Endothelial cell of umbilical vein (primary cell): ENCODE measurements around the gene SLC28A1. TPM values are rescaled to one million over a fixed set of nuclear protein-coding genes. Genes with fewer than 3 reads are reported as not detected.

Experiments used
- BruUV-seq: library from RNA; stranded (reverse); fragments of 400-500 nt; replicated peaks from 2 replicates; lab custom pipeline; 2021; lab: Mats Ljungman, UMichigan
- CTCF ChIA-PET: fragments of 300-600, 350-600 bp; sonication (Branson Sonifier 250); formaldehyde crosslinking; loops from one replicate; lab custom pipeline; 2021; ENCODE audit warnings: antibody characterized with exemption, inconsistent platforms; lab: Charles Lee
- POLR2A ChIA-PET: fragments of 300-600, 350-600 bp; sonication (Branson Sonifier 250); formaldehyde crosslinking; loops from one replicate; lab custom pipeline; 2021; ENCODE audit warnings: antibody characterized with exemption, inconsistent platforms; lab: Charles Lee
- DNase-seq: peaks from one replicate; pipeline ENCODE4 v3.0.0-alpha.2; 2011; ENCODE audit warnings: low read depth, low spot score
- FAIRE-seq: peaks from 2 replicates; lab custom pipeline; 2011; peaks lifted over from hg19 to GRCh38; lab: Jason Lieb, UNC
- H2AFZ ChIP-seq: 2 replicates; pipeline ENCODE4 v1.6.0; 2012; ENCODE audit warnings: low read depth, low read length, control low read depth, inconsistent platforms
- H3K27ac ChIP-seq: 2 replicates; pipeline ENCODE4 v1.5.1; 2011; ENCODE audit warnings: low read depth, mild to moderate bottlenecking, control low read depth, low read length, moderate library complexity; ENCODE audit not compliant: insufficient read depth
- H3K27me3 ChIP-seq, 2 experiments: 2 replicates each; pipeline versions ENCODE4 v1.6.0 to v1.6.1; 2011; ENCODE audit warnings: low read length in 2 of 2, mixed read lengths in 1 of 2; ENCODE audit not compliant: control insufficient read depth in 2 of 2, insufficient read depth in 2 of 2
- H3K36me3 ChIP-seq, 2 experiments: 2 replicates in 1 of 2; 3 replicates in 1 of 2; pipeline ENCODE4 v1.5.1; 2011; ENCODE audit warnings: low read length in 2 of 2, mild to moderate bottlenecking in 1 of 2, moderate library complexity in 1 of 2; ENCODE audit not compliant: control insufficient read depth in 2 of 2, insufficient read depth in 2 of 2; ENCODE audit errors: extremely low read depth in 1 of 2
- H3K4me1 ChIP-seq: 3 replicates; pipeline ENCODE4 v1.5.1; 2011; ENCODE audit warnings: mild to moderate bottlenecking, low read length; ENCODE audit not compliant: control insufficient read depth, insufficient read depth; ENCODE audit errors: extremely low read depth
- H3K4me2 ChIP-seq: 2 replicates; pipeline ENCODE4 v1.6.1; 2011; ENCODE audit warnings: low read length, control low read depth, mixed read lengths; ENCODE audit not compliant: insufficient read depth
- H3K4me3 ChIP-seq, 3 experiments: fragments of 200-600 bp in 1 of 3; sonication (generic), shearing (Covaris generic) in 1 of 3; replicated peaks in 1 of 3; 2 replicates each; pipeline ENCODE4 v1.5.1; 2011 to 2016; ENCODE audit warnings: control low read depth in 3 of 3, low read length in 3 of 3, mild to moderate bottlenecking in 2 of 3, inconsistent platforms in 1 of 3, low read depth in 1 of 3, moderate library complexity in 1 of 3; ENCODE audit not compliant: insufficient read depth in 1 of 3
- H3K79me2 ChIP-seq: 2 replicates; pipeline ENCODE4 v1.6.0; 2012; ENCODE audit warnings: low read length, inconsistent platforms; ENCODE audit not compliant: control insufficient read depth, insufficient read depth
- H3K9ac ChIP-seq: replicated peaks from 2 replicates; pipeline ENCODE3; 2011; ENCODE audit warnings: low read length, control low read depth; ENCODE audit not compliant: insufficient read depth; ENCODE audit errors: extremely low read depth
- H3K9me1 ChIP-seq: replicated peaks from 3 replicates; pipeline ENCODE4 v1.6.0; 2011; ENCODE audit warnings: mild to moderate bottlenecking, low read length; ENCODE audit not compliant: control insufficient read depth, insufficient read depth; ENCODE audit errors: extremely low read depth
- H3K9me3 ChIP-seq: replicated peaks from 2 replicates; pipeline ENCODE4 v1.5.1; 2012; ENCODE audit warnings: low read length, inconsistent platforms; ENCODE audit not compliant: control insufficient read depth, insufficient read depth
- H4K20me1 ChIP-seq: replicated peaks from 2 replicates; pipeline ENCODE3; 2011; ENCODE audit warnings: mild to moderate bottlenecking, low read length; ENCODE audit not compliant: control insufficient read depth, insufficient read depth; ENCODE audit errors: extremely low read depth
- CTCF ChIP-seq, 2 donors: IDR thresholded peaks; 1 replicate in 1 of 2; 2 replicates in 1 of 2; pipeline ENCODE4 v1.5.1; 2011; ENCODE audit warnings: low read length in 2 of 2, mild to moderate bottlenecking in 2 of 2, moderate library complexity in 2 of 2, control low read depth in 1 of 2, inconsistent platforms in 1 of 2, low read depth in 1 of 2; ENCODE audit not compliant: insufficient read depth in 1 of 2; ENCODE audit errors: extremely low read depth in 1 of 2
- EZH2 ChIP-seq: IDR thresholded peaks from 2 replicates; pipeline ENCODE4 v1.6.1; 2012; ENCODE audit warnings: borderline replicate concordance, low read depth, mild to moderate bottlenecking, moderate library complexity, low read length, inconsistent platforms; ENCODE audit not compliant: severe bottlenecking
- JUN ChIP-seq: IDR thresholded peaks from 2 replicates; pipeline ENCODE4 v1.6.1; 2011; ENCODE audit warnings: borderline replicate concordance, low read depth; ENCODE audit not compliant: insufficient read length, insufficient read depth
- dilution Hi-C: fragments of 300-500 bp; cut with MboI; formaldehyde crosslinking; loops from one replicate; pipeline ENCODE4 v1.15.0; 2019; ENCODE audit warnings: low sequenced_read_pairs; ENCODE audit not compliant: extremely low pct_ligation_motif_present
- intact Hi-C: fragments of 100-400 bp; cut with micrococcal nuclease; formaldehyde crosslinking; loops from one replicate; pipeline ENCODE4 v1.10.0; 2022
- polyA plus RNA-seq, 4 experiments: library from polyadenylated mRNA; depleted of rRNA in 3 of 4; stranded (reverse) in 3 of 4; unstranded in 1 of 4; fragments of >200 nt; gene quantifications; 2 replicates each; pipeline versions ENCODE4 v1.2.1 to v1.2.3, GENCODE V29; 2011 to 2012; ENCODE audit warnings: missing spikeins in 1 of 4
- total RNA-seq: library from RNA; stranded (reverse); gene quantifications from 2 replicates; pipeline ENCODE4 v1.2.3, GENCODE V29; 2021

SLC28A1 gene
- total and polyA plus RNA-seq, 2 donors (not counting 3 experiments of a cell fraction or from before 2014, with no cell fraction given), result not detected

- peaks cover 24% of the 10 kb centered on the region for H3K4me1 ChIP-seq
- POLR2A ChIA-PET, result interaction anchor here (1.0 kb wide), 1 partner anchor 26 kb away, joined by 3 read pairs; no protein-coding TSS in a partner anchor
- H3K27me3 ChIP-seq, result no peaks in the 10 kb centered on the region
- CTCF ChIA-PET, result interaction anchor here (0.6 to 5.4 kb wide), 43 partner anchors 8 to 367 kb away, joined by 3 to 92 read pairs (median 4); partner anchors contain the start of genes PDE8A and ZSCAN2
- DNase-seq (peak; percentile 84), FAIRE-seq (peak; percentile 89)
- no TSS peak for BruUV-seq
- intact Hi-C loops (loop anchor here (1.0 to 2.0 kb wide), 4 partner anchors 26 to 214 kb away; partner anchors contain the start of gene PDE8A), dilution Hi-C loops (loop anchor here (25.0 kb wide), 1 partner anchor 118 kb away; no protein-coding TSS in a partner anchor)
- no peak overlapping the region for H3K4me3 ChIP-seq
- H3K4me2 ChIP-seq, result peak overlapping the region; percentile 2
- H2AFZ ChIP-seq, result peak overlapping the region; percentile 85
- no peak overlapping the region for H3K27ac ChIP-seq
- no peaks in the 10 kb centered on the region for H3K9me3 ChIP-seq
- H4K20me1 ChIP-seq, result no peaks in the 10 kb centered on the region
- TF ChIP-seq JUN (no peak), CTCF (IDR thresholded peaks at IDR 0.05; ENCODE audit: extremely low read depth in 1 of 2, insufficient read depth in 1 of 2, low read depth in 1 of 2, low read length in 2 of 2) (peak; percentile 80 to 91), EZH2 (no peak)
- H3K9me1 ChIP-seq, result no peaks in the 10 kb centered on the region
- H3K36me3 ChIP-seq, result no peaks in the 10 kb centered on the region
- H3K9ac ChIP-seq, result no peak overlapping the region
- H3K79me2 ChIP-seq, result no peaks in the 10 kb centered on the region
Measured at GRCh38 chr15:84955089-84955848, 70.8 kb downstream of the SLC28A1 start.
